Daoy (cell line): Measurements from ENCODE around the gene ABCC12. TPM values are rescaled to one million over a fixed set of nuclear protein-coding genes. Genes with fewer than 3 reads are reported as not detected.

Experiments
- total RNA-seq: library from RNA; depleted of rRNA; stranded (reverse); fragments of >200 nt; shearing (Covaris generic); gene quantifications from 2 replicates; pipeline ENCODE4 v1.2.3, GENCODE V29; 2014; rRNA removed

The ABCC12 gene
- total RNA-seq, 1 experiment from 2014 or later, result not detected

Other genes starting within 250 kb of the ABCC12 start
- 20.0 and 29.2 TPM in 2 replicates for gene LONP2, start 88.3 kb upstream of the ABCC12 start, total RNA-seq
- not detected in 2 replicates for gene ABCC11, start 91.5 kb upstream of the ABCC12 start, total RNA-seq
- 16.4 and 20.2 TPM in 2 replicates for gene SIAH1, start 229.4 kb upstream of the ABCC12 start, total RNA-seq